T-helper 17 cell (primary cell): ENCODE measurements around the gene ACVR1B. TPM values are rescaled to one million over a fixed set of nuclear protein-coding genes. Genes with fewer than 3 reads are reported as not detected.

Experiments used
- ATAC-seq: fragments of 150-1000 bp; cut with Tn5 transposase; 2 replicates; pipeline ENCODE4 v1.10.0; 2021; ENCODE audit warnings: mild to moderate bottlenecking, moderate library complexity
- DNase-seq, 3 donors: peaks; one replicate each; pipeline versions ENCODE4 v3.0.0 to v3.0.0-alpha.2; 2020 to 2021
- H3K9me3 ChIP-seq: one replicate; pipeline ENCODE4 v1.7.0; 2013; ENCODE audit warnings: low read length, mild to moderate bottlenecking; ENCODE audit not compliant: control insufficient read depth, poor library complexity, severe bottlenecking
- H3K27ac Mint-ChIP-seq: one replicate; pipeline ENCODE4 v1.8.0; 2022; ENCODE audit warnings: mild to moderate bottlenecking, moderate library complexity, mixed read lengths
- H3K27me3 Mint-ChIP-seq: one replicate; pipeline ENCODE4 v1.8.0; 2022; ENCODE audit warnings: mixed read lengths
- H3K36me3 Mint-ChIP-seq: one replicate; pipeline ENCODE4 v1.8.0; 2022; ENCODE audit warnings: low read depth, mixed read lengths
- H3K4me1 Mint-ChIP-seq: one replicate; pipeline ENCODE4 v1.8.0; 2022; ENCODE audit warnings: mild to moderate bottlenecking, mixed read lengths
- H3K4me3 Mint-ChIP-seq: one replicate; pipeline ENCODE4 v1.8.0; 2022; ENCODE audit warnings: mild to moderate bottlenecking, moderate library complexity, mixed read lengths
- total RNA-seq, 4 donors: library from RNA in 2 of 4; stranded (reverse) in 2 of 4; gene quantifications; one replicate each; pipeline ENCODE4 v1.2.3 and lab custom pipeline; 2022 to 2026

Gene ACVR1B
- total RNA-seq, 2 donors from 2014 or later, result 6.5 to 8.7 TPM

- Mint-ChIP-seq H3K4me3 (no peak overlapping the region), H3K36me3 (peaks cover 3% of the 10 kb centered on the region), H3K27me3 (peaks cover 12% of the 10 kb centered on the region), H3K4me1 (peaks cover 2% of the 10 kb centered on the region), H3K27ac (no peak overlapping the region)
- no peak for DNase-seq
- no peaks in the 10 kb centered on the region for H3K9me3 ChIP-seq
- ATAC-seq, result no peak
These were observed 9.9 kb upstream of the ACVR1B start for GRCh38 chr12:51941604-51942003.

GRCh38 chr12:51942056-51942455, 9.4 kb upstream of the ACVR1B start:
- ATAC-seq (no peak), DNase-seq (no peak)
- Mint-ChIP-seq H3K36me3 (peaks cover 3% of the 10 kb centered on the region), H3K27ac (no peak overlapping the region), H3K4me3 (no peak overlapping the region), H3K4me1 (peaks cover 2% of the 10 kb centered on the region), H3K27me3 (peaks cover 12% of the 10 kb centered on the region)
- H3K9me3 ChIP-seq, result no peaks in the 10 kb centered on the region

DNA sequence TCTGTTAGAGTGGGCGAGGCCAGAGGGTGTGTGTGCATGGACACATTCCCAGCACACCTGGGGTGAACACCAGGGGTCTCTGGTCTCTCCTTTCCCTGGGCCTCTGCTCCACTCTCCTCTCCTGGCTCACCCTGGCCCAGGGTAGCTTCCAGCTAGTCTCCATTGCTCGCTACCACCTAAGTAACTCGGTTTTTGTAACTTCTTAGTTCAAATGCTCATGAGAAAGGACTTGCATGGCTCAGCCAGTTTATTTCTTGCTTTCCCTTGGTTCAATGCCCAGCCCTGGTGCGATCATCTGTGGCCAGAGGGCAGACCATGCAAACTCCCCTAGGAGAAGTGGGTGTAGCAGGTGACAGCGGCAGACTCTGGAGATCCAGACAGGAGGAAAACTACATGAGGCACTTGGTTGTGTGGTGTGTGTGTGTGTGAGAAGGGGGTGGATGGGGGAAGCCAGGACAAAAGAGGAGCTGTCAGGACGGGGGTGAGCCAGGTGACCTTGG, 8.9 kb upstream of the ACVR1B start:
- no peak overlapping the region for H3K4me3 Mint-ChIP-seq

DNA sequence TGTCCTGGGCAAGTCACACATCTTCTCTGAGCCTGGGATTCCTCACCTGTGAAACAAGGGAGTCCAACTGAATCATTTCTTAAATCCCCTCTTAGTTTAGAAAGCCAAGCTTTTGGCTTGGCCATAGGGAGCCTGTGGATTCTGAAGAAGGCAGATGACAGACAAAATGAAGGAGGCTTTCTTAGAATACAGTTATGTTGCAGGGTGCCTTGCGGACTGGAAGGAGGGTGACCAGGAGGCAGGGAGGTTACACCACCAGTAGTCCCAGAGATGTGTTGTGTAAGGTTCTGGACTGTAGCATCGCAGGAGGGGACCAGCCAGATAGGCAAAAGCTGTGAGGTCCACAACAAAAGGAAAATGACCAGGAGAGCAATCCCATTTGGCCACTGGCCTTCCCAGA, 8.2 kb upstream of the ACVR1B start:
- Mint-ChIP-seq H3K4me3 (no peak overlapping the region), H3K4me1 (peaks cover 2% of the 10 kb centered on the region), H3K27me3 (peaks cover 18% of the 10 kb centered on the region), H3K27ac (no peak overlapping the region), H3K36me3 (peaks cover 5% of the 10 kb centered on the region)
- DNase-seq (no peak), ATAC-seq (no peak)
- H3K9me3 ChIP-seq, result no peaks in the 10 kb centered on the region

More for the DNA sequence above, 8.9 kb upstream of the ACVR1B start:
- H3K27ac Mint-ChIP-seq, result no peak overlapping the region
- H3K4me1 Mint-ChIP-seq, result peaks cover 2% of the 10 kb centered on the region
- peaks cover 5% of the 10 kb centered on the region for H3K36me3 Mint-ChIP-seq
- ATAC-seq, result no peak
- H3K9me3 ChIP-seq, result no peaks in the 10 kb centered on the region
- no peak for DNase-seq
- H3K27me3 Mint-ChIP-seq, result peaks cover 17% of the 10 kb centered on the region

- H3K36me3 Mint-ChIP-seq, result peaks cover 5% of the 10 kb centered on the region
- ATAC-seq, result no peak
These were observed 6.8 kb upstream of the ACVR1B start for GRCh38 chr12:51944608-51945233.

DNA sequence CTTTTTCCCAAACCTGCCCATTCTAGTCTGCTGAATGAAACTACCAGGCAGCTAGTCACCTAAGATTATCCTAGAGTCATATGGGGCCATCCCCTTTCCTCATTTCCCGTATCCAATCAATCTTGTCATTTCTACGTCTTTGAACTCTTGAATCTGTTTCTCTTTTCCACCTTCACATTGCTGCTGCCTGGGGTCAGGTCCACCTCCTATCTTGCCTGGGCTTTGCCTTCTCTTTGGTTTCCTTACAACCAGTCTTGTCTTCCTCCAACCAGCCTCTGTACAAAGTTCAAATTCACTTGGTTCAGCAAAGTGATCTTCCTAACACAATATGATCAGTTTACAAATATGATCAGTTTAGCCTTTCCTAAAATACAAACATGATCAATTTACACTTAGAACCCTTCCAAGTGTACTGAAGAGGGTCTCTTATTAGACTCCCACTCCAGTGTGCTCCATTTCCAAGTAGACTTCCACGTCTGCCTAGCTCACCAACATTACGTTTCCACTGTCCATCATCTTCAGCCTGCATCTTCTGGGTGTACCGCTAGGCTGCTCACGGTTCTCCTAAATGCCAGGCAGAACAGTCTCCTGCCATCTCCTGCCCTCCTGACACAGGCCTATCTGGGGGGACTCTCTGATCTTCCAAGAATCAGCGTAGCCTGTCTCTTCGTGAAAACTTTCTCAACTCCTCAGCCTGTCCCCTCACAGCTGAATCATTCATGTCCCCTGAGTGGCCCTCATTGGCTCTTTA, 4.1 kb upstream of the ACVR1B start:
- H3K9me3 ChIP-seq, result no peaks in the 10 kb centered on the region
- ATAC-seq, result no peak
- Mint-ChIP-seq H3K36me3 (peaks cover 2% of the 10 kb centered on the region), H3K27ac (no peak overlapping the region), H3K4me3 (no peak overlapping the region), H3K27me3 (peaks cover 13% of the 10 kb centered on the region), H3K4me1 (peaks cover 5% of the 10 kb centered on the region)
- DNase-seq, result no peak

More at GRCh38 chr12:51944608-51945233, 6.8 kb upstream of the ACVR1B start:
- Mint-ChIP-seq H3K4me1 (peaks cover 2% of the 10 kb centered on the region), H3K27me3 (peaks cover 22% of the 10 kb centered on the region), H3K27ac (no peak overlapping the region), H3K4me3 (no peak overlapping the region)
- H3K9me3 ChIP-seq, result no peaks in the 10 kb centered on the region
- no peak for DNase-seq

GRCh38 chr12:51948066-51948465, 3.4 kb upstream of the ACVR1B start:
- H3K36me3 Mint-ChIP-seq, result peaks cover 2% of the 10 kb centered on the region
- ATAC-seq (no peak), DNase-seq (no peak)
- no peak overlapping the region for H3K4me3 Mint-ChIP-seq
- H3K4me1 Mint-ChIP-seq, result peaks cover 10% of the 10 kb centered on the region
- peaks cover 13% of the 10 kb centered on the region for H3K27me3 Mint-ChIP-seq
- no peaks in the 10 kb centered on the region for H3K9me3 ChIP-seq
- no peak overlapping the region for H3K27ac Mint-ChIP-seq

GRCh38 chr12:51949342-51950030, 2.0 kb upstream of the ACVR1B start:
- H3K4me1 Mint-ChIP-seq, result peaks cover 24% of the 10 kb centered on the region
- no peaks in the 10 kb centered on the region for H3K9me3 ChIP-seq
- no peak for ATAC-seq
- H3K27ac Mint-ChIP-seq, result peak overlapping the region; percentile 11
- no peak for DNase-seq
- peaks cover 13% of the 10 kb centered on the region for H3K27me3 Mint-ChIP-seq
- H3K36me3 Mint-ChIP-seq, result peaks cover 2% of the 10 kb centered on the region
- H3K4me3 Mint-ChIP-seq, result peak overlapping the region; percentile 58

- H3K4me1 Mint-ChIP-seq, result peaks cover 28% of the 10 kb centered on the region
- peaks cover 13% of the 10 kb centered on the region for H3K27me3 Mint-ChIP-seq
- no peak for DNase-seq
- peak; percentile 34 for ATAC-seq
- H3K36me3 Mint-ChIP-seq, result peaks cover 2% of the 10 kb centered on the region
- H3K9me3 ChIP-seq, result no peaks in the 10 kb centered on the region
- peak overlapping the region; percentile 90 for H3K27ac Mint-ChIP-seq
- peak overlapping the region; percentile 98 for H3K4me3 Mint-ChIP-seq
These were observed 759 bp upstream of the ACVR1B start for GRCh38 chr12:51950682-51951198.

GRCh38 chr12:51951843-51952722, 584 bp downstream of the ACVR1B start:
- no peaks in the 10 kb centered on the region for H3K9me3 ChIP-seq
- peak overlapping the region; percentile 81 for H3K4me3 Mint-ChIP-seq
- H3K36me3 Mint-ChIP-seq, result peaks cover 2% of the 10 kb centered on the region
- peaks cover 13% of the 10 kb centered on the region for H3K27me3 Mint-ChIP-seq
- DNase-seq (peak in 1 of 3 donors; percentile 16), ATAC-seq (no peak)
- peak overlapping the region; percentile 76 for H3K27ac Mint-ChIP-seq
- peaks cover 31% of the 10 kb centered on the region for H3K4me1 Mint-ChIP-seq

DNA sequence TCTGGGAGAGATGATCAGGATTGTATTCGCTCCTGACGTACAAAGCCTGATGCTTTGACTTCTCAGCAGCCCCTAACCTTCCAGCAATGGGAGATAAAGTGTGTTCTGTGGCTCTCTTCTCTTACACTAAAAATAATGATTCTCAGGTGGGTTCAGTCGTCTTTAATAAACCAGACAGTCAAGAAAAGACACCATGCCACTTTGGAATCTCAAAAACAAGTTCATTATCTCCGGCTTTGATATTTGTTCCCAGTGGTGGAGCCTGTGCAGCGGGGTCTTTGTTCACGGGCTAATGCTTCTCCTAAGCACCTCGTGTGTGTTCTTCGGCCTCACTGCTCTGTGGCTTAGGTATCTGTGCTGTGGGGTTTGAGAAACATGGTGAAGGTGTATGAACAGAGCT, 1.6 kb downstream of the ACVR1B start:
- peak overlapping the region; percentile 81 for H3K4me3 Mint-ChIP-seq
- ATAC-seq, result no peak
- no peaks in the 10 kb centered on the region for H3K9me3 ChIP-seq
- peak overlapping the region; percentile 76 for H3K27ac Mint-ChIP-seq
- H3K36me3 Mint-ChIP-seq, result no peaks in the 10 kb centered on the region
- no peak for DNase-seq
- peaks cover 7% of the 10 kb centered on the region for H3K27me3 Mint-ChIP-seq
- H3K4me1 Mint-ChIP-seq, result peaks cover 33% of the 10 kb centered on the region

GRCh38 chr12:51953864-51954263, 2.4 kb downstream of the ACVR1B start:
- peak overlapping the region; percentile 76 for H3K27ac Mint-ChIP-seq
- peaks cover 34% of the 10 kb centered on the region for H3K4me1 Mint-ChIP-seq
- H3K9me3 ChIP-seq, result no peaks in the 10 kb centered on the region
- ATAC-seq, result no peak
- H3K27me3 Mint-ChIP-seq, result peaks cover 7% of the 10 kb centered on the region
- H3K4me3 Mint-ChIP-seq, result no peak overlapping the region
- no peak for DNase-seq
- H3K36me3 Mint-ChIP-seq, result no peaks in the 10 kb centered on the region
